ENCODE results near the gene RFC1. TPM values are rescaled to one million over a fixed set of nuclear protein-coding genes. Genes with fewer than 3 reads are reported as not detected.

RFC1 gene
- total and polyA plus RNA-seq, 2 donors (not counting 1 experiment from before 2014, with no cell fraction given) = 31.3 to 44.4 TPM

DNA sequence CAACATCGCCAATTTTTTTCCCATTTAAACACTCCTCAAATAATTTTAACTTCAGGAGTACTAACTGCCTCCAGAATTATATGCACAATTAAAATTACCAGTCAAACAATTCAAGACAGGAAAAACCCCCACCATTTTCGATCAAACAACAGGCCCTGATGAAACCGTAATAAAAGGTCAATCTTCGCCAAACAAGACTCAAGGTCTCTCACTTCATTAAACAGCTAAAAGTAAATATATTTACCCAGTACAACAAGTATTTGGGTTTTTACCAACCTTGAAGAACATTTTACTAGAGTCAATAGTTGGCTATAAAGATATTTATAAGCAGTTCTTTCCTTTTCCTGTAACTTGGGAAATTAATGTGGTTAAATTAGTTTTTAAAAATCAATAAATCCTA lies 28.3 kb downstream of the RFC1 start:
- H3K4me3 ChIP-seq (replicated peaks in 1 of 4; ENCODE audit: control extremely low read depth in 1 of 4, insufficient read depth in 1 of 4, low read depth in 3 of 4, low read length in 4 of 4) = no peak overlapping the region
- no peaks in the 10 kb centered on the region for H3K9me3 ChIP-seq (ENCODE audit: control insufficient read depth, insufficient read depth, low read depth, low read length)
- no peaks in the 10 kb centered on the region for H3K4me1 ChIP-seq (ENCODE audit: control insufficient read depth, extremely low read depth, insufficient read depth, low read length)
- no peak for DNase-seq (ENCODE audit: low read depth in 2 of 2)
- H3K9ac ChIP-seq (ENCODE audit: insufficient read depth, low read length) = no peak overlapping the region
- no peaks in the 10 kb centered on the region for H4K20me1 ChIP-seq (ENCODE audit: control insufficient read depth, extremely low read depth, insufficient read depth, low read length)
- H3K36me3 ChIP-seq (ENCODE audit: control insufficient read depth, insufficient read depth, low read length) = peaks cover 1% of the 10 kb centered on the region
- no peak for TF ChIP-seq EZH2 (IDR thresholded peaks at IDR 0.05; ENCODE audit: low read length, missing control alignments)
- TF ChIP-seq, protein P1, sequence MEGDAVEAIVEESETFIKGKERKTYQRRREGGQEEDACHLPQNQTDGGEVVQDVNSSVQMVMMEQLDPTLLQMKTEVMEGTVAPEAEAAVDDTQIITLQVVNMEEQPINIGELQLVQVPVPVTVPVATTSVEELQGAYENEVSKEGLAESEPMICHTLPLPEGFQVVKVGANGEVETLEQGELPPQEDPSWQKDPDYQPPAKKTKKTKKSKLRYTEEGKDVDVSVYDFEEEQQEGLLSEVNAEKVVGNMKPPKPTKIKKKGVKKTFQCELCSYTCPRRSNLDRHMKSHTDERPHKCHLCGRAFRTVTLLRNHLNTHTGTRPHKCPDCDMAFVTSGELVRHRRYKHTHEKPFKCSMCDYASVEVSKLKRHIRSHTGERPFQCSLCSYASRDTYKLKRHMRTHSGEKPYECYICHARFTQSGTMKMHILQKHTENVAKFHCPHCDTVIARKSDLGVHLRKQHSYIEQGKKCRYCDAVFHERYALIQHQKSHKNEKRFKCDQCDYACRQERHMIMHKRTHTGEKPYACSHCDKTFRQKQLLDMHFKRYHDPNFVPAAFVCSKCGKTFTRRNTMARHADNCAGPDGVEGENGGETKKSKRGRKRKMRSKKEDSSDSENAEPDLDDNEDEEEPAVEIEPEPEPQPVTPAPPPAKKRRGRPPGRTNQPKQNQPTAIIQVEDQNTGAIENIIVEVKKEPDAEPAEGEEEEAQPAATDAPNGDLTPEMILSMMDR (conservative IDR thresholded peaks at IDR 0.05 in 1 of 2, IDR thresholded peaks at IDR 0.05 in 1 of 2; ENCODE audit: low read depth in 1 of 2, low read length in 2 of 2) = no peak
- no peak overlapping the region for H2AFZ ChIP-seq (ENCODE audit: low read length)
- no peak overlapping the region for H3K4me2 ChIP-seq (ENCODE audit: extremely low read depth, insufficient read depth, low read length)
- no peak overlapping the region for H3K27ac ChIP-seq (ENCODE audit: insufficient read depth, low read length)
- H3K27me3 ChIP-seq (ENCODE audit: control insufficient read depth, insufficient read depth, low read length) = no peaks in the 10 kb centered on the region
- peaks cover 7% of the 10 kb centered on the region for H3K79me2 ChIP-seq (ENCODE audit: control insufficient read depth, insufficient read depth, low read length)

DNA sequence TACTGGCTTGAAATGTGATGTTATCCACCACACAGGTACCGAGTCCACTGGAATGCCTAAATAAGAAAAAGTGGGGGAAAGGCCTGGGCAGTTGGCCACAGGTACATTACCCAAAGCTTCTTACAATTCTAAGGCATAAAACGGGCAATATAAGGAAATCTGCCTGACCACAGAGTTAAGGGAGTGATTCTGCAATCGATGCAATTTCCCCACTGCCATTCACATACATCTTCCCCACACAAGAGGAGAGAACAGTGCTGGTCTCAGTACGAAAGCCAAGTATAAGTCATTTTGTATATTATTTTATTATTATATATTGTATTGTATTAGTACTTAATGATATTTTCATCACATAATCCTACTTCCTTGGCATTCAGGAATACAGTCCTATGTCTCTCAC lies 30.6 kb downstream of the RFC1 start:
- Histone ChIP-seq H3K4me1 (ENCODE audit: control insufficient read depth, extremely low read depth, insufficient read depth, low read length) (no peaks in the 10 kb centered on the region), H3K9me3 (ENCODE audit: control insufficient read depth, insufficient read depth, low read depth, low read length) (no peaks in the 10 kb centered on the region), H3K27me3 (ENCODE audit: control insufficient read depth, insufficient read depth, low read length) (no peaks in the 10 kb centered on the region), H2AFZ (ENCODE audit: low read length) (no peak overlapping the region), H3K9ac (ENCODE audit: insufficient read depth, low read length) (no peak overlapping the region), H4K20me1 (ENCODE audit: control insufficient read depth, extremely low read depth, insufficient read depth, low read length) (no peaks in the 10 kb centered on the region), H3K36me3 (ENCODE audit: control insufficient read depth, insufficient read depth, low read length) (peaks cover 1% of the 10 kb centered on the region), H3K4me2 (ENCODE audit: extremely low read depth, insufficient read depth, low read length) (no peak overlapping the region), H3K4me3 (replicated peaks in 1 of 4; ENCODE audit: control extremely low read depth in 1 of 4, insufficient read depth in 1 of 4, low read depth in 3 of 4, low read length in 4 of 4) (no peak overlapping the region), H3K27ac (ENCODE audit: insufficient read depth, low read length) (no peak overlapping the region), H3K79me2 (ENCODE audit: control insufficient read depth, insufficient read depth, low read length) (peaks cover 10% of the 10 kb centered on the region)
- no peak for DNase-seq (ENCODE audit: low read depth in 2 of 2)
- no peak for TF ChIP-seq EZH2 (IDR thresholded peaks at IDR 0.05; ENCODE audit: low read length, missing control alignments)
- TF ChIP-seq, protein P1 (conservative IDR thresholded peaks at IDR 0.05 in 1 of 2, IDR thresholded peaks at IDR 0.05 in 1 of 2; ENCODE audit: low read depth in 1 of 2, low read length in 2 of 2) = no peak

DNA sequence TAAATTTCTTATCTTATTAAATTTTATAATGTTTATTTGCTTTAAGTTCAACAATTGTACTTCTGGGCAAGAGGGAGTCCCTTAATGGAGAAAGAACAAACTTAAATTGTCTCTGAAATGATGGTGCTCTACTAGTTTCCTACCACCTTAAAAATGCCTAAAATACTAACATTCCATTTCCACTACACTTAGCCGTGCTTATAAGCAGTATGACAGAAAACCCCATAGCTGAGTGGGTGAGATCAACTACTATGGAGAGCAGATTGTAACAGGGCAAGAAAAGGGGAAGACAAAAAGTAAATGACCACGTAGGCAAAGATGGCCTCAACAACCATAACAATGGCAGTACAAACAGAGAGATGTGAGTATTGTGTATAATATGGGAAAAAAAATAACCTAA lies 35.0 kb downstream of the RFC1 start:
- no peaks in the 10 kb centered on the region for H3K36me3 ChIP-seq (ENCODE audit: control insufficient read depth, insufficient read depth, low read length)
- H3K4me1 ChIP-seq (ENCODE audit: control insufficient read depth, extremely low read depth, insufficient read depth, low read length) = no peaks in the 10 kb centered on the region
- H3K9ac ChIP-seq (ENCODE audit: insufficient read depth, low read length) = no peak overlapping the region
- peaks cover 7% of the 10 kb centered on the region for H3K79me2 ChIP-seq (ENCODE audit: control insufficient read depth, insufficient read depth, low read length)
- TF ChIP-seq, protein P1 (conservative IDR thresholded peaks at IDR 0.05 in 1 of 2, IDR thresholded peaks at IDR 0.05 in 1 of 2; ENCODE audit: low read depth in 1 of 2, low read length in 2 of 2) = no peak
- no peak for TF ChIP-seq EZH2 (IDR thresholded peaks at IDR 0.05; ENCODE audit: low read length, missing control alignments)
- no peaks in the 10 kb centered on the region for H3K27me3 ChIP-seq (ENCODE audit: control insufficient read depth, insufficient read depth, low read length)
- H2AFZ ChIP-seq (ENCODE audit: low read length) = no peak overlapping the region
- peak in 1 of 2 donors; percentile 58 for DNase-seq (ENCODE audit: low read depth in 2 of 2)
- no peak overlapping the region for H3K4me2 ChIP-seq (ENCODE audit: extremely low read depth, insufficient read depth, low read length)
- no peaks in the 10 kb centered on the region for H3K9me3 ChIP-seq (ENCODE audit: control insufficient read depth, insufficient read depth, low read depth, low read length)
- H3K4me3 ChIP-seq (replicated peaks in 1 of 4; ENCODE audit: control extremely low read depth in 1 of 4, insufficient read depth in 1 of 4, low read depth in 3 of 4, low read length in 4 of 4) = no peak overlapping the region
- H4K20me1 ChIP-seq (ENCODE audit: control insufficient read depth, extremely low read depth, insufficient read depth, low read length) = no peaks in the 10 kb centered on the region
- H3K27ac ChIP-seq (ENCODE audit: insufficient read depth, low read length) = no peak overlapping the region

All from fibroblast of lung (primary cell).